DND-41 (cell line): Measurements from ENCODE around the gene DOC2B.
"Not testable (repeated sequence)": the region's sequence is repeated elsewhere in the genome, so short reads cannot be mapped to it uniquely, and the experiment has no call there.

ENCODE experiments used
- ATAC-seq: fragments of 200-7000 bp; cut with Tn5 transposase; 3 replicates; pipeline ENCODE4 v1.9.1; 2021; ENCODE audit warnings: low read depth; ENCODE audit not compliant: insufficient read depth
- DNase-seq: peaks from one replicate; pipeline ENCODE4 v3.0.0-alpha.2; 2020
- H2AFZ ChIP-seq: 2 replicates; pipeline ENCODE4 v1.6.0; 2012; ENCODE audit warnings: low read depth, low read length
- H3K27ac ChIP-seq: 2 replicates; pipeline ENCODE4 v1.5.1; 2012; ENCODE audit warnings: low read length, inconsistent platforms
- H3K27me3 ChIP-seq: fragments of 200-600 bp; sonication (generic); 2 replicates; pipeline ENCODE4 v1.6.0; 2012; ENCODE audit warnings: low read length, mild to moderate bottlenecking, inconsistent platforms; ENCODE audit not compliant: insufficient read depth, poor library complexity
- H3K36me3 ChIP-seq: 2 replicates; pipeline ENCODE4 v1.5.1; 2012; ENCODE audit warnings: low read length, inconsistent platforms; ENCODE audit not compliant: insufficient read depth
- H3K4me1 ChIP-seq: 2 replicates; pipeline ENCODE4 v1.5.1; 2012; ENCODE audit warnings: mild to moderate bottlenecking, low read length; ENCODE audit not compliant: insufficient read depth
- H3K4me2 ChIP-seq: 2 replicates; pipeline ENCODE4 v1.6.0; 2012; ENCODE audit warnings: mild to moderate bottlenecking, moderate library complexity, low read length, inconsistent platforms; ENCODE audit not compliant: insufficient read depth
- H3K4me3 ChIP-seq, 2 experiments: fragments of 200-600 bp in 1 of 2; shearing (Covaris generic) in 1 of 2; 2 replicates each; pipeline ENCODE4 v1.5.1; 2012 to 2016; ENCODE audit warnings: inconsistent platforms in 2 of 2, low read length in 2 of 2, mild to moderate bottlenecking in 2 of 2, low read depth in 1 of 2, moderate library complexity in 1 of 2
- H3K79me2 ChIP-seq: 2 replicates; pipeline ENCODE4 v1.6.0; 2012; ENCODE audit warnings: low read length, inconsistent platforms; ENCODE audit not compliant: insufficient read depth
- H3K9ac ChIP-seq: 2 replicates; pipeline ENCODE4 v1.6.0; 2012; ENCODE audit warnings: low read depth, mild to moderate bottlenecking, inconsistent platforms, low read length, moderate library complexity
- H3K9me3 ChIP-seq: 2 replicates; pipeline ENCODE4 v1.5.1; 2012; ENCODE audit warnings: low read length, moderate library complexity, mild to moderate bottlenecking, inconsistent platforms; ENCODE audit not compliant: insufficient read depth, severe bottlenecking
- H4K20me1 ChIP-seq: 2 replicates; pipeline ENCODE4 v1.6.0; 2012; ENCODE audit warnings: low read length; ENCODE audit not compliant: insufficient read depth
- CTCF ChIP-seq: IDR thresholded peaks from 2 replicates; pipeline ENCODE4 v1.5.1; 2012; ENCODE audit warnings: borderline replicate concordance, low read length, moderate library complexity, mild to moderate bottlenecking; ENCODE audit not compliant: poor library complexity, severe bottlenecking; ENCODE audit errors: extremely low read depth

Gene DOC2B

GRCh38 chr17:134332-134785 is 47.1 kb downstream of the DOC2B start:
- TF ChIP-seq CTCF = peak; percentile 11
- H3K4me2 ChIP-seq, H3K27ac ChIP-seq, H3K9me3 ChIP-seq, H3K9ac ChIP-seq, DNase-seq, H3K27me3 ChIP-seq, H2AFZ ChIP-seq, H4K20me1 ChIP-seq, H3K36me3 ChIP-seq, H3K4me3 ChIP-seq, H3K4me1 ChIP-seq, H3K79me2 ChIP-seq: not testable (repeated sequence)
- ATAC-seq = peak; percentile 46

GRCh38 chr17:133932-134331 is 47.5 kb downstream of the DOC2B start:
- H2AFZ ChIP-seq, H4K20me1 ChIP-seq, H3K27me3 ChIP-seq, H3K9ac ChIP-seq, H3K9me3 ChIP-seq, H3K27ac ChIP-seq, H3K4me1 ChIP-seq, DNase-seq, H3K4me2 ChIP-seq, H3K36me3 ChIP-seq, H3K79me2 ChIP-seq, H3K4me3 ChIP-seq, ATAC-seq: not testable (repeated sequence)

GRCh38 chr17:118339-118917 is 63.0 kb downstream of the DOC2B start:
- not testable (repeated sequence) for H4K20me1 ChIP-seq, H2AFZ ChIP-seq, H3K4me3 ChIP-seq, DNase-seq, H3K4me1 ChIP-seq, H3K27me3 ChIP-seq, H3K79me2 ChIP-seq, ATAC-seq, H3K36me3 ChIP-seq, H3K4me2 ChIP-seq, H3K9me3 ChIP-seq, H3K27ac ChIP-seq, H3K9ac ChIP-seq

- H3K4me1 ChIP-seq, ATAC-seq, H2AFZ ChIP-seq, H3K9me3 ChIP-seq, H3K79me2 ChIP-seq, H3K27ac ChIP-seq, H3K9ac ChIP-seq, H4K20me1 ChIP-seq, H3K4me2 ChIP-seq, H3K36me3 ChIP-seq, H3K4me3 ChIP-seq, DNase-seq, H3K27me3 ChIP-seq: not testable (repeated sequence)
Observed at GRCh38 chr17:113111-113510, 68.3 kb downstream of the DOC2B start.
